ENCODE results near the gene KLHL18.

KLHL18 gene

GRCh38 chr3:47282424-47283192, at the start of gene KLHL18, which contains the start of gene KIF9:
Gene KLHL18 (plus strand): TSS chr3:47282944. CDS start chr3:47282966, 22 bp downstream.
Gene KIF9 (minus strand): TSS chr3:47282799. CDS start chr3:47277374, 5,425 bp downstream.
- H3K9me3 ChIP-seq (ENCODE audit: severe bottlenecking), result no peaks in the 10 kb centered on the region
- H3K27ac ChIP-seq, result peak within 1 kb of the TSS; percentile 86
- no peaks in the 10 kb centered on the region for H3K27me3 ChIP-seq (ENCODE audit: insufficient read depth, low read depth, severe bottlenecking)
- peaks cover 7% of the 10 kb centered on the region for H3K36me3 ChIP-seq
- TF ChIP-seq CTCF (IDR thresholded peaks at IDR 0.05; ENCODE audit: low read depth, low read length), result no peak
- H3K4me3 ChIP-seq (ENCODE audit: low read depth, low read length), result peak within 1 kb of the TSS; percentile 77
- DNase-seq, result peak; percentile 92

- no peak for DNase-seq
- no peak overlapping the region for H3K4me3 ChIP-seq (ENCODE audit: low read depth, low read length)
- H3K27me3 ChIP-seq (ENCODE audit: insufficient read depth, low read depth, severe bottlenecking), result no peaks in the 10 kb centered on the region
- no peaks in the 10 kb centered on the region for H3K9me3 ChIP-seq (ENCODE audit: severe bottlenecking)
- no peaks in the 10 kb centered on the region for H3K36me3 ChIP-seq
- no peak overlapping the region for H3K27ac ChIP-seq
- no peak for TF ChIP-seq CTCF (IDR thresholded peaks at IDR 0.05; ENCODE audit: low read depth, low read length)
Observed at GRCh38 chr3:47238017-47238416, 44.7 kb upstream of the KLHL18 start.

GRCh38 chr3:47239929-47240328, 42.8 kb upstream of the KLHL18 start:
- no peak for DNase-seq

GRCh38 chr3:47243419-47244147, 39.2 kb upstream of the KLHL18 start:
- H3K27me3 ChIP-seq (ENCODE audit: insufficient read depth, low read depth, severe bottlenecking), result no peaks in the 10 kb centered on the region
- H3K36me3 ChIP-seq, result no peaks in the 10 kb centered on the region
- no peak for DNase-seq
- H3K4me3 ChIP-seq (ENCODE audit: low read depth, low read length), result no peak overlapping the region
- TF ChIP-seq CTCF (IDR thresholded peaks at IDR 0.05; ENCODE audit: low read depth, low read length), result no peak
- H3K9me3 ChIP-seq (ENCODE audit: severe bottlenecking), result no peaks in the 10 kb centered on the region
- no peak overlapping the region for H3K27ac ChIP-seq

More at GRCh38 chr3:47239929-47240328, 42.8 kb upstream of the KLHL18 start:
- TF ChIP-seq CTCF (IDR thresholded peaks at IDR 0.05; ENCODE audit: low read depth, low read length), result no peak
- Histone ChIP-seq H3K27me3 (ENCODE audit: insufficient read depth, low read depth, severe bottlenecking) (no peaks in the 10 kb centered on the region), H3K4me3 (ENCODE audit: low read depth, low read length) (no peak overlapping the region), H3K27ac (no peak overlapping the region), H3K36me3 (no peaks in the 10 kb centered on the region), H3K9me3 (ENCODE audit: severe bottlenecking) (no peaks in the 10 kb centered on the region)

GRCh38 chr3:47244531-47245100, 38.1 kb upstream of the KLHL18 start:
- Histone ChIP-seq H3K27ac (no peak overlapping the region), H3K27me3 (ENCODE audit: insufficient read depth, low read depth, severe bottlenecking) (no peaks in the 10 kb centered on the region), H3K9me3 (ENCODE audit: severe bottlenecking) (no peaks in the 10 kb centered on the region), H3K4me3 (ENCODE audit: low read depth, low read length) (no peak overlapping the region), H3K36me3 (no peaks in the 10 kb centered on the region)
- TF ChIP-seq CTCF (IDR thresholded peaks at IDR 0.05; ENCODE audit: low read depth, low read length), result no peak
- no peak for DNase-seq
